OCI-LY7 (cell line): ENCODE results near the gene SAXO2. TPM values are rescaled to one million over a fixed set of nuclear protein-coding genes. Genes with fewer than 3 reads are reported as not detected.
"Not testable (repeated sequence)": the region's sequence is repeated elsewhere in the genome, so short reads cannot be mapped to it uniquely, and the experiment has no call there.

Experiments
- BruUV-seq: library from RNA; stranded (reverse); fragments of 400-500 nt; replicated peaks from 2 replicates; lab custom pipeline; 2021; lab: Mats Ljungman, UMichigan
- CTCF ChIA-PET: fragments of 300-600 bp; sonication (Branson Sonifier 250); formaldehyde crosslinking; loops from one replicate; lab custom pipeline; 2022; ENCODE audit warnings: antibody characterized with exemption; ENCODE audit not compliant: unreplicated experiment; lab: Charles Lee
- POLR2A ChIA-PET: fragments of 300-600 bp; sonication (Branson Sonifier 250); formaldehyde crosslinking; loops from one replicate; lab custom pipeline; 2022; ENCODE audit warnings: antibody characterized with exemption; lab: Charles Lee
- DNase-seq: peaks from one replicate; pipeline ENCODE4 v3.0.0-alpha.2; 2015; ENCODE audit warnings: low spot score
- H2AFZ ChIP-seq: fragments of 200-600 bp; sonication (generic), shearing (Covaris generic); 2 replicates; pipeline ENCODE4 v1.6.1; 2014; ENCODE audit warnings: mild to moderate bottlenecking, antibody characterized with exemption, low read length, moderate library complexity
- H3K27ac ChIP-seq: fragments of 200-600 bp; sonication (generic); 2 replicates; pipeline ENCODE4 v1.5.1; 2014; ENCODE audit warnings: mixed run types, low read depth, mild to moderate bottlenecking, moderate library complexity, low read length, inconsistent platforms; ENCODE audit not compliant: poor library complexity, severe bottlenecking
- H3K36me3 ChIP-seq: fragments of 200-600 bp; sonication (generic); 2 replicates; pipeline ENCODE4 v1.6.1; 2014; ENCODE audit warnings: mild to moderate bottlenecking, antibody characterized with exemption, low read length, moderate library complexity, mixed read lengths; ENCODE audit not compliant: insufficient read depth
- H3K4me1 ChIP-seq: fragments of 200-600 bp; sonication (generic); 2 replicates; pipeline ENCODE4 v1.5.1; 2014; ENCODE audit warnings: mild to moderate bottlenecking, low read length; ENCODE audit not compliant: insufficient read depth, poor library complexity, severe bottlenecking
- H3K4me2 ChIP-seq: fragments of 200-600 bp; sonication (generic); 2 replicates; pipeline ENCODE4 v1.6.1; 2014; ENCODE audit warnings: mild to moderate bottlenecking, low read length
- H3K4me3 ChIP-seq: fragments of 200-600 bp; sonication (generic); 2 replicates; pipeline ENCODE4 v1.5.1; 2014; ENCODE audit warnings: mild to moderate bottlenecking, low read depth, low read length; ENCODE audit not compliant: poor library complexity, severe bottlenecking
- H3K79me2 ChIP-seq: fragments of 200-600 bp; sonication (generic); 2 replicates; pipeline ENCODE4 v1.6.1; 2016; ENCODE audit warnings: low read depth, mild to moderate bottlenecking, low read length, moderate library complexity, mixed read lengths; ENCODE audit not compliant: insufficient read depth
- H3K9me2 ChIP-seq: fragments of 200-600 bp; sonication (generic); 2 replicates; pipeline ENCODE4 v1.6.1; 2016; ENCODE audit warnings: mild to moderate bottlenecking, low read length, mixed read lengths; ENCODE audit not compliant: insufficient read depth
- H3K9me3 ChIP-seq: fragments of 200-600 bp; sonication (generic); 2 replicates; pipeline ENCODE4 v1.6.1; 2014; ENCODE audit warnings: mild to moderate bottlenecking, mixed run types, low read length, mixed read lengths
- H4K20me1 ChIP-seq: fragments of 200-600 bp; sonication (generic); 2 replicates; pipeline ENCODE4 v1.6.1; 2014; ENCODE audit warnings: mild to moderate bottlenecking, antibody characterized with exemption, low read length, moderate library complexity, mixed read lengths; ENCODE audit not compliant: insufficient read depth
- intact Hi-C: fragments of 100-400 bp; cut with micrococcal nuclease; formaldehyde crosslinking; loops from one replicate; pipeline ENCODE4 v1.10.0; 2022; ENCODE audit not compliant: unreplicated experiment
- total RNA-seq, 2 experiments: library from RNA; depleted of rRNA in 1 of 2; stranded (reverse); fragments of >200 nt in 1 of 2; shearing (Covaris generic) in 1 of 2; gene quantifications; 2 replicates each; pipeline ENCODE4 v1.2.3, GENCODE V29; 2014 to 2022

The SAXO2 gene
- total RNA-seq, 2 experiments from 2014 or later = 1.9 to 6.5 TPM

DNA sequence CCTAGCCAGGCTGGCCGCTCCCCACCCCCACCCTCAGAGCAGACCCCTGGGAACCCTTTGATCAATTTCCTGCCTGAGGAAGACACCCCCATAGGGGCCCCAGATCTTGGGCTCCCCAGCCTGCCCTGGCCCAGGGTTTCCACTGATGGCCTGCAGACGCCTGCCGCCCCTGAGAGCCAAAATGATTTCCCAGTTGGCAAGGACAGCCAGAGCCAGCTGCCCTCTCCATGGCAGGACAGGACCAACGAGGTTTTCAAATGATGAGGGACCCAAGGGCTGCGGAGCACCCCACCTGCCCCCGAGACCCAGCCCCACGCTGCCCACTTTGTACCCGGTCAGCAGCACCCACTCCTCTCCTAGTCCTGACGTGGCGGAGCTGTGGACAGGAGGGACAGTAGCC is 64.8 kb downstream of the SAXO2 start:
- BruUV-seq, DNase-seq, H3K9me2 ChIP-seq, H3K79me2 ChIP-seq, H3K36me3 ChIP-seq, H3K4me2 ChIP-seq, H2AFZ ChIP-seq, H3K4me1 ChIP-seq, H3K9me3 ChIP-seq, H3K4me3 ChIP-seq, CTCF ChIA-PET, POLR2A ChIA-PET, H4K20me1 ChIP-seq, H3K27ac ChIP-seq, intact Hi-C loops: not testable (repeated sequence)

GRCh38 chr15:82329039-82329438 is 66.4 kb downstream of the SAXO2 start:
- H3K4me2 ChIP-seq, BruUV-seq, CTCF ChIA-PET, H3K36me3 ChIP-seq, H3K79me2 ChIP-seq, H3K4me3 ChIP-seq, intact Hi-C loops, DNase-seq, H3K9me2 ChIP-seq, H3K9me3 ChIP-seq, POLR2A ChIA-PET, H2AFZ ChIP-seq, H3K27ac ChIP-seq, H4K20me1 ChIP-seq, H3K4me1 ChIP-seq: not testable (repeated sequence)

DNA sequence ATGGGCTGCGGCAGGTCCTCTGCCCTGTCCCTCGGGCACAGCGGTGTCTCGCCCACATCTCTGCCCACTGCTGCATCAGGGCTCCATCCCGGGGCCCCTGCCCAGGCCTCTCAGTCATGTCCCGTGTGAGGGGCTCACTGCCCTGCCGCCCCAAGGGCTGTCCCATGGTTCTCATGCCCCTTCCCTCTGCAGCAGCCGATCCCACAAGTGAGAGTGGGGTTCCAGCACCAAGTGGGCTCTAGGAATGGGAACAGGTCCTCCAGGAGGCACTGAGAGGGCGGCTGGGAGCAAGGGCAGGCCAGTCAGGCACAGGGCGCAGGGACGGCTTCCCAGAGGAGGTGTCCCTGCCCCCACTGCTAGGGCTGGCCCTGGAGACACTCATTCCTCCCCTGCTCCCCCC is 68.3 kb downstream of the SAXO2 start:
- H3K36me3 ChIP-seq, H2AFZ ChIP-seq, H4K20me1 ChIP-seq, H3K4me2 ChIP-seq, H3K27ac ChIP-seq, BruUV-seq, DNase-seq, H3K9me2 ChIP-seq, H3K79me2 ChIP-seq, intact Hi-C loops, CTCF ChIA-PET, POLR2A ChIA-PET, H3K4me1 ChIP-seq, H3K4me3 ChIP-seq, H3K9me3 ChIP-seq: not testable (repeated sequence)

GRCh38 chr15:82331576-82332304 is 69.1 kb downstream of the SAXO2 start:
- H2AFZ ChIP-seq, H3K27ac ChIP-seq, H3K9me2 ChIP-seq, H3K9me3 ChIP-seq, H4K20me1 ChIP-seq, POLR2A ChIA-PET, BruUV-seq, DNase-seq, H3K4me3 ChIP-seq, CTCF ChIA-PET, H3K79me2 ChIP-seq, H3K36me3 ChIP-seq, intact Hi-C loops, H3K4me1 ChIP-seq, H3K4me2 ChIP-seq: not testable (repeated sequence)

DNA sequence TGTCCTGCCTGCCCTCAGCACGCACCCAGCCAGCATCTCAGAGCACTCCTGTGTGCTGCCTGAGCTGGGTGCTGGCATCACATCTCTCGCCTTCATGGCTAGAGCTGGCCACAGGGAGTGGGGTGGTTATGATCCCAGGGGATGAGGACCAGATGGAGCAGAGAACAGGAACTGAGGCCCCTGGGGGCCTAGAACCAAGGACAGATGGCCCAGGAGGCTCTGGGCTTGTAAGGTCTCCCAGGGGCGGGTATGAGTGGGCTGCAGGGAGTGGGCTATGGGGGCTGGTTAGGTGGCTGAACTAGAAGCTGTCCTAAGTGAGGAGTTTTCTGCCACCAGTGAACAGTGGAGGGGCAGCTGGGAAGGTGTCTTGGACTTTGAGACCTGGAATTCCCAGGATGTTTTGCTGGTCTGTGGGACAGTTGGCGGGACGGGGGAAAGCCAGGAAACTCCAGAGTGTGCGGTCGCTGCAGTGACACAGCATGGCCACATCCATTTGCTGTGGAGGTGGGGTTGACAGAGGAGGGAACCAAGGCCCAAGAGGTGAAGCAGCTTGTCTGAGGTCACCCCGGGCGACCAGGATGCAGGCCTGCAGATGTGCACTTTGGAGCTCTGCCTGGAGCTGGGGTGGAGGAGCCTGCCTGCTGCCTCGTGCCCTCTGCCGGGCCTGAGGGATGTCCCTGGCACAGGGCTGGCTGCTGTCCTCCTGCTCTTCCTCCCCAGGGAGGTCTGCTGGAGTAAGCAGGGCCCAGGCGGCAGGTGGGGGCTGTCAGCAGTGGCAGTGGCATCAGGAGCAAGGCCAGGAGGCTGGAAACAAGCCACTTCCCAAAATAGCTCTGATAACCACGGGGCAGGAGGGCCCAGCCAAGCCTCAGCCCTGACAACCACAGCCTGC is 70.3 kb downstream of the SAXO2 start:
- CTCF ChIA-PET, POLR2A ChIA-PET, BruUV-seq, DNase-seq, H2AFZ ChIP-seq, H3K79me2 ChIP-seq, H3K9me3 ChIP-seq, intact Hi-C loops, H3K4me3 ChIP-seq, H3K4me2 ChIP-seq, H3K36me3 ChIP-seq, H3K4me1 ChIP-seq, H4K20me1 ChIP-seq, H3K9me2 ChIP-seq: not testable (repeated sequence)
- H3K27ac ChIP-seq = peak overlapping the region; percentile 28

GRCh38 chr15:82333603-82334553 is 71.3 kb downstream of the SAXO2 start:
- CTCF ChIA-PET, BruUV-seq, H3K36me3 ChIP-seq, H3K9me2 ChIP-seq, H3K4me2 ChIP-seq, H3K4me3 ChIP-seq, H3K4me1 ChIP-seq, H4K20me1 ChIP-seq, intact Hi-C loops, POLR2A ChIA-PET, H3K9me3 ChIP-seq, H3K79me2 ChIP-seq, H2AFZ ChIP-seq: not testable (repeated sequence)
- peak overlapping the region; percentile 28 for H3K27ac ChIP-seq
- peak; percentile 14 for DNase-seq
